ENCODE data around the gene RNU6-9.
"Not testable (repeated sequence)": the region's sequence is repeated elsewhere in the genome, so short reads cannot be mapped to it uniquely, and the experiment has no call there.

Gene RNU6-9

DNA sequence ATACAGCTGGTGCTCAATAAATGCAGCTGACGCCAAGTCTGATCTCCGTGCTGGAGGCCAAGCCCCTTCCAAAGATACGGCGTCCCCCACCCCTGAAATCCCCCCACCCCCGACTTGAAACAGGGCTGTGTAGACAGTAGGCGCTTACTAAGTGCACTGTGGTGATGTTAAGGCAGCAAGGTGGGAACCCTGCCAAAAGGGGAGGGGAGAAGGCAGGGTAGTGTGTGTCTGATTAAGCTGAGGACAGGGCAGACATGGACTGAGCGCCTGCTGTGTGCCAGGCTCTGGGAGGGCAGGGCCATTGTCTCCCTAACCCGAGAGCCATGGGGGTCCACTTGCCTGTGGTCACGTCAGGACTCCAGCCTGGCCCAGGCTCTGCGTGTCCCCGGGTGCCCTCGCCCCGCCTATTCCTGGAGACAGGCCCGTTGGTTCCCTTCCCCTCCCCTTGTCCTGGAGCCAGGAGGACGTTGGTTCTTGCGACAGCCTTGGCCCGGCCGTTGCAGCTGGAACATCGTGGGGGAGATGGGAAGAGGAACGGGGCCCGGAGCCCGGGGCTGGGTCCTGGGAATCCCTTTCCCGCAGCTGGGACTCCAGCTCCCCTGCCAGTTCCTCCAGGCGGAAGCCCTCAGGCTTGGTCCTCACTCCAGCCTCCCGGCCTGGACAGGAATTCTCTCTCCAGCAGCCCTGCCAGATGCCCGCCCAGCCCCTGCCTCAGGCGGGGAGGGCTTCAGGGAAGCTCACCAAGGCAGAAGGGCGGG, 42.9 kb upstream of the RNU6-9 start:
- TF ChIP-seq, protein P1, sequence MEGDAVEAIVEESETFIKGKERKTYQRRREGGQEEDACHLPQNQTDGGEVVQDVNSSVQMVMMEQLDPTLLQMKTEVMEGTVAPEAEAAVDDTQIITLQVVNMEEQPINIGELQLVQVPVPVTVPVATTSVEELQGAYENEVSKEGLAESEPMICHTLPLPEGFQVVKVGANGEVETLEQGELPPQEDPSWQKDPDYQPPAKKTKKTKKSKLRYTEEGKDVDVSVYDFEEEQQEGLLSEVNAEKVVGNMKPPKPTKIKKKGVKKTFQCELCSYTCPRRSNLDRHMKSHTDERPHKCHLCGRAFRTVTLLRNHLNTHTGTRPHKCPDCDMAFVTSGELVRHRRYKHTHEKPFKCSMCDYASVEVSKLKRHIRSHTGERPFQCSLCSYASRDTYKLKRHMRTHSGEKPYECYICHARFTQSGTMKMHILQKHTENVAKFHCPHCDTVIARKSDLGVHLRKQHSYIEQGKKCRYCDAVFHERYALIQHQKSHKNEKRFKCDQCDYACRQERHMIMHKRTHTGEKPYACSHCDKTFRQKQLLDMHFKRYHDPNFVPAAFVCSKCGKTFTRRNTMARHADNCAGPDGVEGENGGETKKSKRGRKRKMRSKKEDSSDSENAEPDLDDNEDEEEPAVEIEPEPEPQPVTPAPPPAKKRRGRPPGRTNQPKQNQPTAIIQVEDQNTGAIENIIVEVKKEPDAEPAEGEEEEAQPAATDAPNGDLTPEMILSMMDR (IDR thresholded peaks at IDR 0.05; ENCODE audit: low read depth, low read length) = no peak
- peak; percentile 78 for DNase-seq
- Histone ChIP-seq H3K9me3 (ENCODE audit: severe bottlenecking) (no peaks in the 10 kb centered on the region), H3K27ac (peak overlapping the region; percentile 39; the same call in 1 of the 2 replicates), H3K36me3 (no peaks in the 10 kb centered on the region), H3K27me3 (ENCODE audit: insufficient read depth, low read depth, severe bottlenecking) (no peaks in the 10 kb centered on the region), H3K4me3 (ENCODE audit: low read depth, low read length) (peak overlapping the region; percentile 5; the same call in 1 of the 2 replicates)

DNA sequence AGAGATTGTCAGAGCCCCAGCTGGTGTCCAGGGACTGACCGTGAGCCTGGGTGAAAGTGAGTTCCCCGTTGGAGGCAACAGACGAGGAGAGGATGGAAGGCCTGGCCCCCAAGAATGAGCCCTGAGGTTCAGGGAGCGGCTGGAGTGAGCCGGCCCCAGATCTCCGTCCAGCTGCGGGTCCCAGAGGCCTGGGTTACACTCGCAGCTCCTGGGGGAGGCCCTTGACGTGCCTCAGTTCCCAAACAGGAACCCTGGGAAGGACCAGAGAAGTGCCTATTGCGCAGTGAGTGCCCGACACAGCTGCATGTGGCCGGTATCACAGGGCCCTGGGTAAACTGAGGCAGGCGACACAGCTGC, 42.3 kb upstream of the RNU6-9 start:
- Histone ChIP-seq H3K27me3 (ENCODE audit: insufficient read depth, low read depth, severe bottlenecking) (no peaks in the 10 kb centered on the region), H3K27ac (peak overlapping the region; percentile 39; the same call in 1 of the 2 replicates), H3K4me3 (ENCODE audit: low read depth, low read length) (no peak overlapping the region), H3K9me3 (ENCODE audit: severe bottlenecking) (no peaks in the 10 kb centered on the region), H3K36me3 (no peaks in the 10 kb centered on the region)
- DNase-seq = no peak
- TF ChIP-seq, protein P1 (IDR thresholded peaks at IDR 0.05; ENCODE audit: low read depth, low read length) = no peak

DNA sequence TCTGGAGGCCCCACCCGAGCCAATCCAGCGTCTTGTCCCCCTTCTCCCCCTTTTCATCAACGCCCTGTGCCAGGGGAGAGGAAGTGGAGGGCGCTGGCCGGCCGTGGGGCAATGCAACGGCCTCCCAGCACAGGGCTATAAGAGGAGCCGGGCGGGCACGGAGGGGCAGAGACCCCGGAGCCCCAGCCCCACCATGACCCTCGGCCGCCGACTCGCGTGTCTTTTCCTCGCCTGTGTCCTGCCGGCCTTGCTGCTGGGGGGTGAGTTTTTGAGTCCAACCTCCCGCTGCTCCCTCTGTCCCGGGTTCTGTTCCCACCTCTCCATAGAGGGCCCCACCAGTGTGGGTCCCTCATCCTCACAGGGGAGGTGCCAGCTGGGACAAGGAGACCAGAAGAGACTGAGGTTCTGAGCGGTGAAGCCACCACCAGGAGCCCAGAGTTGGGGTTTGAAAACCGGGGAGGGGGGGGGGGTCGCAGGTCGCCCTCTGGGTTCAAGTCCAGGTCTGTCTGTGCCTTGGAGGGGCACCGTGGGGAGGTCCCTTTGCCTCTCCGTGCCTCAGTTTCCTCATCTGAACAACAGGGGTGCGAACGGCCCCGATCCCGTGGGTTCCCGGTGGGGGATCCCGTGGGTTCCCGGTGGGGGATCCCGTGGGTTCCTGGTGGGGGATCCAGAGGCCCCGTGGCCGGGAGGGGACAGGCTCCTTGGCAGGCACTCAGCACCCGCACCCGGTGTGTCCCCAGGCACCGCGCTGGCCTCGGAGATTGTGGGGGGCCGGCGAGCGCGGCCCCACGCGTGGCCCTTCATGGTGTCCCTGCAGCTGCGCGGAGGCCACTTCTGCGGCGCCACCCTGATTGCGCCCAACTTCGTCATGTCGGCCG, 40.9 kb upstream of the RNU6-9 start, which contains the start of gene ELANE:
TSS of gene ELANE (plus strand) at position 168 of the 878 bp plus-strand sequence. CDS start at position 194, 26 bp downstream.
- Histone ChIP-seq H3K9me3 (ENCODE audit: severe bottlenecking) (no peaks in the 10 kb centered on the region), H3K27ac (no peak within 1 kb of the TSS), H3K27me3 (ENCODE audit: insufficient read depth, low read depth, severe bottlenecking) (no peaks in the 10 kb centered on the region), H3K4me3 (ENCODE audit: low read depth, low read length) (no peak within 1 kb of the TSS), H3K36me3 (no peaks in the 10 kb centered on the region)
- DNase-seq = no peak
- TF ChIP-seq, protein P1 (IDR thresholded peaks at IDR 0.05; ENCODE audit: low read depth, low read length) = no peak

DNA sequence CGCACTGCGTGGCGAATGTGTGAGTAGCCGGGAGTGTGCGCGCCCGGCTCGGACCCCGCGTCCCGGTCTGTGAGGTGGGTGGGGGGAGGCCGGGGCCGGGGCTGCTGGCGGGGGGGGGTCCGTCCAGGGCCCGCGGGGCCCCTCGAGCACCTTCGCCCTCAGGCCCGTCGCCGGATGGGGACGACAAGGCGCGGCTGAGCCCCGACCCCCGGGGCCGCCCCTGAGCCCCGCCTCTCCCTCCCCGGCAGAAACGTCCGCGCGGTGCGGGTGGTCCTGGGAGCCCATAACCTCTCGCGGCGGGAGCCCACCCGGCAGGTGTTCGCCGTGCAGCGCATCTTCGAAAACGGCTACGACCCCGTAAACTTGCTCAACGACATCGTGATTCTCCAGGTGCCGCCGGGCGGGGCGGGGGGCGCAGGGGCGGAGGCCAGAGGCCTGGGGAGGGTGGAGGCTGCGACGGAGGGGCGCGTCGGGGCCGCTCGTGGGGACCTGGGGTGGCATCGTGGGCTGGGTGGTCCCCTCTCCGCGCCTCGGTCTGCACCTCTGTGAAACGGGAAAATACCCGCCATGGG, 40.2 kb upstream of the RNU6-9 start:
- TF ChIP-seq, protein P1 (IDR thresholded peaks at IDR 0.05; ENCODE audit: low read depth, low read length) = no peak
- no peaks in the 10 kb centered on the region for H3K27me3 ChIP-seq (ENCODE audit: insufficient read depth, low read depth, severe bottlenecking)

DNA sequence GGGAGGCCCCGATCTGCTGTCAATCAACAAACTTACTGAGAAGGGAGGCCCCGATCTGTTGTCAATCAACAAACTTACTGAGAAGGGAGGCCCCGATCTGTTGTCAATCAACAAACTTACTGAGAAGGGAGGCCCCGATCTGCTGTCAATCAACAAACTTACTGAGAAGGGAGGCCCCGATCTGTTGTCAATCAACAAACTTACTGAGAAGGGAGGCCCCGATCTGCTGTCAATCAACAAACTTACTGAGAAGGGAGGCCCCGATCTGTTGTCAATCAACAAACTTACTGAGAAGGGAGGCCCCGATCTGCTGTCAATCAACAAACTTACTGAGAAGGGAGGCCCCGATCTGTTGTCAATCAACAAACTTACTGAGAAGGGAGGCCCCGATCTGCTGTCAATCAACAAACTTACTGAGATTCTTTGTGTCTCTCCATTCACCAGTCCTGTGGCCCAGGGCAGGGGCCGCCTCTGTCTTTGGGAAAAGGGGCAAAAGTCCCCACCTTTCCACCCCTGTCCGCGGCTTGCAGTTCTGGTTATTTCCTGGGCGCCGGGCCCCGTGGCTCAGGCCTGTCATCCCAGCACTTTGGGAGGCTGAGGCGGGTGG, 39.6 kb upstream of the RNU6-9 start:
- H3K36me3 ChIP-seq; H3K9me3 ChIP-seq (ENCODE audit: severe bottlenecking); DNase-seq; H3K27me3 ChIP-seq (ENCODE audit: insufficient read depth, low read depth, severe bottlenecking); H3K4me3 ChIP-seq (ENCODE audit: low read depth, low read length); H3K27ac ChIP-seq: not testable (repeated sequence)

More for the DNA sequence above, 40.2 kb upstream of the RNU6-9 start:
- H3K9me3 ChIP-seq (ENCODE audit: severe bottlenecking) = no peaks in the 10 kb centered on the region
- no peaks in the 10 kb centered on the region for H3K36me3 ChIP-seq
- no peak overlapping the region for H3K4me3 ChIP-seq (ENCODE audit: low read depth, low read length)
- DNase-seq = no peak
- H3K27ac ChIP-seq = no peak overlapping the region
